Loucy (cell line): Measurements from ENCODE around the gene RPS23.

Experiments
- H2AFZ ChIP-seq: fragments of 200-600 bp; sonication (generic); 2 replicates; pipeline ENCODE4 v1.6.0; 2016; ENCODE audit warnings: antibody characterized with exemption, mild to moderate bottlenecking, low read length, moderate library complexity
- H3F3A ChIP-seq: fragments of 200-600 bp; 2 replicates; pipeline ENCODE4 v1.6.0; 2016; ENCODE audit warnings: antibody characterized with exemption, low read depth, mild to moderate bottlenecking
- H3K27me3 ChIP-seq: fragments of 200-600 bp; sonication (generic); 2 replicates; pipeline ENCODE4 v1.6.1; 2014; ENCODE audit warnings: low read length, mild to moderate bottlenecking; ENCODE audit not compliant: insufficient read depth, poor library complexity, severe bottlenecking
- H3K36me3 ChIP-seq: fragments of 200-600 bp; sonication (generic); 2 replicates; pipeline ENCODE4 v1.6.1; 2016; ENCODE audit warnings: low read length; ENCODE audit not compliant: insufficient read depth
- H3K4me1 ChIP-seq: fragments of 200-600 bp; sonication (generic); 2 replicates; pipeline ENCODE4 v1.5.1; 2014; ENCODE audit warnings: low read length, mild to moderate bottlenecking; ENCODE audit not compliant: insufficient read depth, poor library complexity, severe bottlenecking
- H3K4me2 ChIP-seq: fragments of 200-600 bp; sonication (generic); 2 replicates; pipeline ENCODE4 v1.6.0; 2014; ENCODE audit warnings: antibody characterized with exemption, low read length, low read depth, mild to moderate bottlenecking; ENCODE audit not compliant: poor library complexity, severe bottlenecking
- H3K4me3 ChIP-seq: fragments of 200-600 bp; sonication (generic); 2 replicates; pipeline ENCODE4 v1.5.1; 2014; ENCODE audit warnings: low read length, mild to moderate bottlenecking, mixed read lengths; ENCODE audit not compliant: poor library complexity, severe bottlenecking
- H3K79me2 ChIP-seq: fragments of 200-600 bp; sonication (generic); 2 replicates; pipeline ENCODE4 v1.6.1; 2014; ENCODE audit warnings: low read length; ENCODE audit not compliant: insufficient read depth
- H3K9ac ChIP-seq: fragments of 200-600 bp; sonication (generic); 2 replicates; pipeline ENCODE4 v1.6.0; 2014; ENCODE audit warnings: mild to moderate bottlenecking, low read depth, low read length, moderate library complexity; ENCODE audit not compliant: poor library complexity, severe bottlenecking
- H3K9me2 ChIP-seq: fragments of 200-600 bp; sonication (generic); replicated peaks from 2 replicates; pipeline ENCODE4 v1.6.1; 2016; ENCODE audit warnings: low read depth, low read length, mixed read lengths
- H3K9me3 ChIP-seq: fragments of 200-600 bp; sonication (generic); 2 replicates; pipeline ENCODE4 v1.6.1; 2014; ENCODE audit warnings: mild to moderate bottlenecking, antibody characterized with exemption, low read length, low read depth; ENCODE audit not compliant: insufficient read depth
- H4K20me1 ChIP-seq: fragments of 200-600 bp; sonication (generic); 2 replicates; pipeline ENCODE4 v1.6.0; 2014; ENCODE audit warnings: antibody characterized with exemption, low read length, mild to moderate bottlenecking; ENCODE audit not compliant: insufficient read depth, poor library complexity, severe bottlenecking
- EZH2phosphoT487 ChIP-seq: fragments of 200-600 bp; IDR thresholded peaks from 2 replicates; pipeline ENCODE4 v1.6.1; 2018; ENCODE audit warnings: antibody characterized with exemption, mild to moderate bottlenecking, moderate library complexity, borderline replicate concordance
- TF ChIP-seq, protein P1 (sequence below): fragments of 200-600 bp; sonication (generic); conservative IDR thresholded peaks from 2 replicates; pipeline ENCODE4 v1.5.1; 2014; ENCODE audit warnings: mild to moderate bottlenecking, antibody characterized with exemption, low read length

RPS23 gene

DNA sequence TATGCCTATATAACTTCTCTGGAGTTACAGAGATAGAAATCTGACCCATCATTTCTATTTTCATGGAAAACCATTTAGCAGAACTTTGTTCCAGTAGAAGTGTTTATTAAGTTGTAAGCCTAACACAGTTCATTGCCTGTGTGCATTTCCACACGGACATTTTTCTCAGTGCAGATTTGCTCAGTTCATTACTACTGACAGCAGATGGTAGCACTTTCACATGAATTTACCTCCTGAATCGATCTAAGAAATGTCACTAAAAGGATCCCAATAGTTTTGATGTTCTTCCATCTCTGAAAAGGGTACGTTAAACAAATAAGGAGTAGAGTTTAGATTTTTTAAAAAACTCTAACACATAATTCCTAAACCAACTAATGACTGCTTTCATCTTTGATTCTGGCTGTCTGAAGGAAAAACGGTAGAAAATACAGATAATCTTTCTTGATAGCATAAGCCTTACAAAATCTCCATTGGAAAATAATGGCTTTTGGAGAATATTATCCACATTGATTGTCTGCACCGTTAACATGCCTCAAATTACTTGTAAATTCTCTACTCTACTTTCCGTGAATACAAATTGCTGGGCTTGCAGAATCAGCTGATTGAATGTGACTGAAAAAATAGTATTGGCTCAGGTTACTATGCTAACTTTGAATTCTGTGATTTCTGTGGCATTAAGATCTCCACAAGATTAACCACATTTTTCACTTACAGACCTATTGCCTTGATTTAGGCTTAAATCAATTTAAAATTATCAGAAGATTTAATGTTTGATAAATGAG, 33.1 kb downstream of the RPS23 start:
- Histone ChIP-seq H3K4me1 (no peaks in the 10 kb centered on the region), H3K4me3 (no peak overlapping the region), H3K9ac (no peak overlapping the region), H4K20me1 (no peaks in the 10 kb centered on the region), H3K36me3 (no peaks in the 10 kb centered on the region), H3K27me3 (no peaks in the 10 kb centered on the region), H3K4me2 (no peak overlapping the region), H3K9me2 (no peaks in the 10 kb centered on the region), H3K79me2 (no peaks in the 10 kb centered on the region), H3K9me3 (peaks cover 18% of the 10 kb centered on the region), H3F3A (no peaks in the 10 kb centered on the region), H2AFZ (no peak overlapping the region)
- TF ChIP-seq, protein P1, sequence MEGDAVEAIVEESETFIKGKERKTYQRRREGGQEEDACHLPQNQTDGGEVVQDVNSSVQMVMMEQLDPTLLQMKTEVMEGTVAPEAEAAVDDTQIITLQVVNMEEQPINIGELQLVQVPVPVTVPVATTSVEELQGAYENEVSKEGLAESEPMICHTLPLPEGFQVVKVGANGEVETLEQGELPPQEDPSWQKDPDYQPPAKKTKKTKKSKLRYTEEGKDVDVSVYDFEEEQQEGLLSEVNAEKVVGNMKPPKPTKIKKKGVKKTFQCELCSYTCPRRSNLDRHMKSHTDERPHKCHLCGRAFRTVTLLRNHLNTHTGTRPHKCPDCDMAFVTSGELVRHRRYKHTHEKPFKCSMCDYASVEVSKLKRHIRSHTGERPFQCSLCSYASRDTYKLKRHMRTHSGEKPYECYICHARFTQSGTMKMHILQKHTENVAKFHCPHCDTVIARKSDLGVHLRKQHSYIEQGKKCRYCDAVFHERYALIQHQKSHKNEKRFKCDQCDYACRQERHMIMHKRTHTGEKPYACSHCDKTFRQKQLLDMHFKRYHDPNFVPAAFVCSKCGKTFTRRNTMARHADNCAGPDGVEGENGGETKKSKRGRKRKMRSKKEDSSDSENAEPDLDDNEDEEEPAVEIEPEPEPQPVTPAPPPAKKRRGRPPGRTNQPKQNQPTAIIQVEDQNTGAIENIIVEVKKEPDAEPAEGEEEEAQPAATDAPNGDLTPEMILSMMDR: no peak
- TF ChIP-seq EZH2phosphoT487: no peak

DNA sequence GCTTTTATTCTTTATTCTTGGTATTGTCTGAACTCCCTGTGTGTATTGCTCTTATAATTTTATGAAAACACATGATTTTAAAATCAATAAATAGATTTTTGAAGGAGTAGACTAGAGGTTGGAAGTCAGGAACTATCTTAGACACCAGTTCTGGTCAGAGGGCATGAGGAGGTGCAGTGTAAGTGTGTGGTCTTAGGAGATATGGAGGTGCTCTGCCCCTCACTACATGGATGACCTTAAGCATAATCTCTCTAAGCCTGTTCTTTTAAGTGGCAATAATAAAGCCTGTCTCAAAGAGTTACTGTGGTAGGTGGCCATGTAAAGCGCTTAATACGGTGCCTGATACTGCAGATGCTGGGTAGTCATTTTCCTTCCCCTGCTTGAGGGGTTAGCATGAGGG, 34.0 kb downstream of the RPS23 start:
- H3K4me2 ChIP-seq: no peak overlapping the region
- no peak overlapping the region for H3K9ac ChIP-seq
- H3K79me2 ChIP-seq: no peaks in the 10 kb centered on the region
- TF ChIP-seq, protein P1: no peak
- no peak for TF ChIP-seq EZH2phosphoT487
- H2AFZ ChIP-seq: no peak overlapping the region
- H3K4me3 ChIP-seq: no peak overlapping the region
- no peaks in the 10 kb centered on the region for H4K20me1 ChIP-seq
- H3K36me3 ChIP-seq: no peaks in the 10 kb centered on the region
- no peaks in the 10 kb centered on the region for H3K4me1 ChIP-seq
- H3K9me2 ChIP-seq: no peaks in the 10 kb centered on the region
- H3K9me3 ChIP-seq: peaks cover 14% of the 10 kb centered on the region
- H3K27me3 ChIP-seq: no peaks in the 10 kb centered on the region
- H3F3A ChIP-seq: no peaks in the 10 kb centered on the region

DNA sequence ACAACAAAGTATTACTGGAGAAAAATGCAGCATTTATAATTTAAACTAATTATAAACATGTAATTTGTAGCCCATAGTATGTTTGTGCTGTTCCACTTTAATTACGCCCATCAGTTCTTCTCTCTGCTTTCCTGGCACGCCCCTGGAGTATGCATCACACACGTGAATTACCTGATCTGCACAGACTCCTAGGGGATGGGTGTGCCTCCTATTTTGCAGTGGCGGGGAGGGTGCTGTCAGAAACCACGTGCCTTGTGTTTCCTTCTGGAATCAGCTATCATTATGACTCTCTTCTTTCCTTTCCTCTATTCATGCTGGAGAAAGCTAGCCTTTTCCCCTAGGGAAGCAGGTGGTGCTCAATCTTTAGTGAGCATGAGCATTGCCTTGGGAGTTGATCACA, 43.3 kb downstream of the RPS23 start:
- Histone ChIP-seq H3K4me1 (no peaks in the 10 kb centered on the region), H4K20me1 (no peaks in the 10 kb centered on the region)
- TF ChIP-seq, protein P1: no peak
- no peak for TF ChIP-seq EZH2phosphoT487

More for the DNA sequence above, 43.3 kb downstream of the RPS23 start:
- H3K9ac ChIP-seq: no peak overlapping the region
- H2AFZ ChIP-seq: no peak overlapping the region
- no peaks in the 10 kb centered on the region for H3K9me3 ChIP-seq
- no peaks in the 10 kb centered on the region for H3F3A ChIP-seq
- no peaks in the 10 kb centered on the region for H3K79me2 ChIP-seq
- no peaks in the 10 kb centered on the region for H3K36me3 ChIP-seq
- no peak overlapping the region for H3K4me3 ChIP-seq
- no peaks in the 10 kb centered on the region for H3K9me2 ChIP-seq
- H3K4me2 ChIP-seq: no peak overlapping the region
- no peaks in the 10 kb centered on the region for H3K27me3 ChIP-seq
